Dermis microvascular lymphatic vessel endothelial cell (primary cell): ENCODE data around the gene NUFIP1. TPM values are rescaled to one million over a fixed set of nuclear protein-coding genes. Genes with fewer than 3 reads are reported as not detected.
"Not testable (repeated sequence)": the region's sequence is repeated elsewhere in the genome, so short reads cannot be mapped to it uniquely, and the experiment has no call there.

Experiments used
- DNase-seq, 2 donors: peaks; one replicate each; pipeline versions ENCODE4 v3.0.0 to v3.0.0-alpha.2; 2010; ENCODE audit warnings: low read depth in 2 of 2
- total RNA-seq: library from RNA; depleted of rRNA; stranded (reverse); fragments of >200 nt; gene quantifications from 2 replicates; pipeline ENCODE4 v1.2.1, GENCODE V29; 2014

Gene NUFIP1
- total RNA-seq, 1 donor from 2014 or later, result 1.4 TPM

DNA sequence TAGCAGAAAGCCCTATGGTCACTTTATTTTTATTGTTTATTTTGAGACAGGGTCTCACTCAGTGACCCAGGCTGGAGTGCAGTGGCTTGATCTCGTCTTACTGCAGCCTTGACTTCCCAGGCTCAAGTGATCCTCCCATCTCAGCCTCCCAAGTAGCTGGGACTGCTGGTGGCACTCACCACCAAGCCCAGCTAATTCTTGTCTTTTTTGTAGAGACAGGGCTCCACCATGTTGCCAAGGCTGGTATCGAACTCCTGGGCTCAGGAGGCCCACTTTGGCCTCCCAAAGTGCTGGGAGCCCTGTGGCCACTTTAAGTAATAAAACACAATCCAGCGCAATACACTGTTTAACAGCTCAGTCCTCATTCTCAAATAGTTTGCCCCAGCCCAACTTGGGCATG is 69.3 kb downstream of the NUFIP1 start:
- no peak for DNase-seq

DNA sequence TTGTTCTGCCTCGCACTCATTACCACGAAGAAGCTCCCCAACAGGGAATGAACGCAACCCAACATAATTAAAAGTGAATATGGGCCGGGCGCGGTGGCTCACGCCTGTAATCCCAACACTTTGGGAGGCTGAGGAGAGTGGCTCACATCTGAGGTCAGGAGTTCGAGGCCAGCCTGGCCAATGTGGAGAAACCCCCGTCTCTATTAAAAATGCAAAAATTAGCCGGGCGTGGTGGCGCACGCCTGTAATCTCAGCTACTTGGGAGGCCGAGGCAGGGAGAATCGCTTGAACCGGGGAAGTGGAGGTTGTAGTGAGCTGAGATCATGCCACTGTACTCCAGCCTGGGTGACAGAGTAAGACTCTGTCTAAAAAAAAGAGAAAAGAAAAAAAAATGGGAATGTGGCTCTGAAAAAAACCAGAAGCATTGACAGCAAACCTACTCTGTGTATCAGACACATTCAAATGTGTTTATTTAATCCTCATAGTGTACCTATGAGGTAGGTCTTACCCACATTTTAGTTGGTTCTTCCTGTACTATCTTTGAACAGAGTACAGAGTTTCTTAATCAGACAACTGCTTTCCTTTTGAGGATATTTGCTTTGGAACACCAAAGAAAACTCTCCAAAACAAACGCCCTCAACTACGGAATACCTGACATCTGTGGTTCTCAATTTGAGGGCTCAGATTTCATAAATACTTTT is 70.0 kb downstream of the NUFIP1 start:
- no peak for DNase-seq

DNA sequence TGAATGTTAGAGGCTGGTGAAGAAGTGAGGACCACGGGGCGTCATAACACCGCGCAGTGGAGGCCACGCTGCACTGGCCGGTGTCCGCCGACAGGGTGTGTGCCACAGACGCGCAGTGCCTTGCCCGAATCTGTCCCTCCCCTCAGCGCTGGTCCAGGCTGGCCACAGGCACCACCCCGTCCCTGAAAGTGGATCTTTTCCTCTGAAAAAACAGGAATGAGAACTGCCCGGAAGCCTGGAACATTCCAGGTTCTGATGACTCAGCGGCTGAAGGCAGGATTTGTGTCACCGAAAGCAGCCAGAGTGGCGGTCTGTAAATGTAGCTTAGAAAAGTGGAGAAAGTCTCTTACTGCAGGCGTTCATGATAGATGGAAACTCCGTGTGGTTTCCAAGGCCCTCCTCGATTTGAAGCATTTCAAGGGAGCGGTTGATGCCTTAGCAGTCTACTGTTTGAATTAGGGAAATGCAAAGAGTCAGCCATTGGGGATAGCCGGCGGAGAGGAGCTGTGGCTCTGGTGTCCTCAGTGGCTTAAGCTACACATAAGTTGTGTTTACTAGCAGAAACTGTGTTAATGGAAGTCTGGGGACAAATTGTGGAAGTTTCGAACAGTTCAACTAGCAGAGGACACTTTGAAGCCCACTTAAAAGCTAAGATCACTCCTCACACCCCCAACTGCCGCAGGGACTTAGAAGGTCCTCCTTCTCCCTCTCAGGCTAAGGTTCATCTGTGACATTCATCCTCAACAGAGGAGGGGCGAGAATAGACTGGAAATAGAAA is 70.8 kb downstream of the NUFIP1 start:
- DNase-seq, result peak; percentile 93 to 95

DNA sequence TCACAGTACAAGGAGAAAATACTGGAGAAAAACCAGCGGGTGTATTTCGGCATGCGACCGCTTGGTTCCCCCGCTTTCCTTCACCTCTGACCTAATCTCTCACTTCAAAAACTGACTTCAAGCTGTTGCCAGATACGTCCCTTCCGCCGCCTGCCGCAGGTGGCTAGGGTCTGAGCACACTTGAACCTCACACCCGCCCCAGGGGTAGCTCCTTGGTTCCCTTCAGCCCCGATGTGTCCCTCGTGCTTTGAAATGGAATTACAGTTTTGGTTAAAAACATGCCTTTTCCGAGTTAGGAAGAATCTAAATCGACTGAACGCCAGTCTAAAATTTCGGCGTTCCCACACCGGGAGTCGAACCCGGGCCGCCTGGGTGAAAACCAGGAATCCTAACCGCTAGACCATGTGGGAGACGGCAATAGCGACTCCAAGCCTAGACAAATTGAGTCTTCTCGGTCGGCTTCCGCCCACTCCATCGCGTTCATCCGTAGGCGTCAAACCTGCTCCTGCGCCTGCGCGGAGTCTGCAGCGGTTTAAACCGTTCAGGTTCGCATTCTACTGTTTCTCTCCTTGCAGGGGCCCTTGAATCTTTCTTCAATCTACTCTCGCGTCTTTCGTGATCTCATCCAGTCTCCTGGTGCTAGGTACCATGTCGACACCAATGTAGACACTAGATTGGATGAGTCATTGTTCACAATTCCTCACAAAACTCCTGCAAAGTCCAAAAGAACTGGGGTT is 71.5 kb downstream of the NUFIP1 start:
- peak; percentile 93 to 95 for DNase-seq

DNA sequence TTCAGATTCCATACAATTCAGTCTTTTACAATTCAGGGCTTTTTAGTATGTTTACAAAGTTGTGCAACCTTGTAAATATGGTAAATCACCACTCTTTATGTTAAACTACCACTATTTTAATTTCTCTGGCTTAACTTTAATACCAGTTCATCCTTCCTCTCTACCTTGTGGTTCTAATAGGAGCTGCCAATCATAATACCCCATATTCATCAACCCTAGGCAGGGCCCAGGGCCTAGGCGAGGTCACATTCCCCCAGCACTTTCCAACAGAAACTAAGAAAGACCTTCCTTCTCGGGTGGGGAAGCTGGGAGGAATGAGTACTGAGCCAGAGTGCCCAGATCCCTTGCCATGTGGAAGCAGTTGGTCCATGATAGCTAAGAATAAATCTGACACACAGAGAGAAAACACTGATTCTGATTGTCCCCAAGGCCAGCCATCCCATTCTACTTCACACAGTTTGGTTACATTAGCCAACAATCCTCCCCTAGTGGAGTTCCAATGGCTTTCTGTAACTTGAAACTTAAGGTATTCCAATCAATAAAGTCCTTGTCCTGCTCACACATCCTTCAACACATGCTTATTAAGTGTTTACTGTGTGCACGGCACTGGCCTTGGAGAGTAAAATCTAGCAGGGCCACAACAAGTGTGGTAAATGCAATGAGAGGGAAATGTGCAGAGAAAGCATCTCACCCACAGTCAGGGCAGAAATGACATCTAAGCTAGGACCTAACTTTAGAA is 76.8 kb downstream of the NUFIP1 start:
- DNase-seq, result no peak

DNA sequence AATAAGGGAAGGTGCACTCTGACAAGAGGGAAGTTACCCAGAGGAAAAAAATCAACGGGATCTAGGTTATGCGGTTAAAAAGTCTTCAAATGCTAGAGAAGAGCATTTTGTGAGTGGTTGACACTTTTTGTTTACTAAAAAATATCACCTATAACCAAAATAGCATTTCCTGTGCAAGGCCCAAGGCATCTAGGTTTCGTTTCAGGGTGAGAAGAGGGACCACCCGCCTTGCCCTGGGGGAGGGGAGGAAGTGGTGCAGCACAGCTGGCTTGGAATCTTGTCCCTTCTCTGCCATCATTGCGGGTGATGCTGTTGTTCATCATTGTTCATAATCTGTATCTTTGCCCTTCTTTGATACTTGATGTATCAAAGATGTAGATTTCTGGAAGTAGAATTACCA is 80.6 kb downstream of the NUFIP1 start:
- no peak for DNase-seq

DNA sequence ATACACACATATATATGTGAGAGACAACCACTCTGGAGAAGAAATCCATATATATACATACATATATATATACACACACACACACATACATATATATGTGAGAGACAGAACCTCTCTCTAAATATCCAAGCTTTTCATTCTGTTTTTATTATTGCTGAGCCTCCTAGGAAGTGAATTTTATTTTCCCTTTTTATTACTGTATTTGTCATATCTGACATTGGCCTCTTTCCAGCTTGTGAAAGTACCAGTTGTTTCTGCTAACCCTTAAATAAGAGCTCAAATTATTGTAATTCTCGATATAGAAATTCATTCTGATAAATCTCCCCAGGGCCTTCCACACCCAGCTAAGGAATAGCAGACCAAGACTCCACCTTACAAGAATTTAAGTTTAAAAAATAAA is 81.0 kb downstream of the NUFIP1 start:
- peak in 1 of 2 donors; percentile 47 for DNase-seq

DNA sequence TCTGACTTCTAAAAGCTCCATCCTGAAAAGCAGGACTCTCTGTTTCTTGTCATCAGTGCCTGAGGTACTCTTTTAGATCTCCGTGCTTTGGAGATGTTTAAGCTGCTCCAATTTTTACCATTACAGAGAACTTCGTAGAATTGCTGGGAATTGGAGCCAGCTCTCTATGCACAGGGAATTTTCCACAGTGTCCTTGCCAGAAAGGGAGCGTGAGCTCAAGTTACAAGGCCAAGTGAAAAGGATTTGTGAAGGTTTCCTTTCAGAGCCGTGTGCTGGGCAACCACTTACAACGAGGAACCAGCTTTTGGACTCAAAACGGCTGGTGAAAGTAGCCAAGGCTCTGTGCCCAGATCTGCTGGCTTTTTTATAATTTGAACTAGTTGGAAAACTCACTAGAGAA is 82.6 kb downstream of the NUFIP1 start:
- peak in 1 of 2 donors; percentile 17 for DNase-seq

DNA sequence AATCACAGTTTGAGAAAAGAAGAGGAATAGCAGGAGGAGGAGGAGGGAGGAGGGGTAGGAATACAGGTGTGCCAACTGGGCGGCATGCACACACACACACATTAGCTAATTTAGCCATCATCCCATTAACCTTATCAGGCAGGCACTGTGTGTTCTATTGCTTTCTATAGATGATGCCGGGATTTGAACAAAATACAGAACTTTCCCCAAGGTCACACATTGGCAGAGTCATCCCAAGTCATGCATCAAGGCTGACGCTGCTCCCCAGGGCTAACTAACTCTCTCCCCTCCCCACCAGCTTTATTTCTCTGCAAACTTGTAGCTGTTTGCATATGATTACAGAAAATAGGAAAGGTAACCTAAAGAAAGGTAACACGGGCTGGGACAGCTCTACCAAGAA is 83.0 kb downstream of the NUFIP1 start:
- no peak for DNase-seq

DNA sequence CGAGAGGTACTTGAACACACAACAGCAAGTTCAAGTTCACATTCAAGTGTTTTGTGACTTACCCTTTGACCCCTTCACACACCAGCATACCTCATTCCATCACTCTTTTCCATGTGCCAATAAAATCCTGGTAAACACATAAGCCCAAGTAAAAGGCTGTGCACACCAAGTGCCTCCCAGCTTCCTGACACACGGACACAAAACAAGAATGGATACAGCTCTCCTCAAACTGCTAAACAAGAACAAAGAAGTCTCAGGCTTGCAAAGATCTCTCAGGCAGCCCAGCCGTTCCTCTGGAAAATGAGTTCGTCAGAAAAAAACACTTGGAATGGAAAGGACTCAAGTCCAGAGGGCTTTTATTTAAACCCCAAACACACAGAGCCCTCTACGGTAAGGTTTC is 83.7 kb downstream of the NUFIP1 start:
- DNase-seq, result no peak

DNA sequence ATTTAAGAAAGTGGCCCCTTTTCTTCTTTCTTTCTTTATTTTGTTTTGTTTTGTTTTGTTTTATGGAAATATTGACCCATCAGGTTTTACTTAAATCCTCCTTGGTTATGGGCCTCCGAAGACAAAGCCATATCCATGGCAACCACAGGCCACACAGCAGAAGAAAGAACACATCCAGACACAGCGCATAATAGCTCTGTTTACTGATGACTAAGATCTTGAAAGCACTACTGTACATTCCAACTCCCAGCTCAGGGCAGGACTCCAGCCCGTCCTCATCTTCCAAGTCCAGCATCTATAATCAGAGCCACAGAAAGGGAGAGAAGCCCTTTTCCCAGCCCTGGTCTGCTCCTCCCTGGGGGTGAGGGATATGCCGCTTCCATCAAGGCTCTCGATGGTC is 84.3 kb downstream of the NUFIP1 start:
- peak in 1 of 2 donors; percentile 82 for DNase-seq

DNA sequence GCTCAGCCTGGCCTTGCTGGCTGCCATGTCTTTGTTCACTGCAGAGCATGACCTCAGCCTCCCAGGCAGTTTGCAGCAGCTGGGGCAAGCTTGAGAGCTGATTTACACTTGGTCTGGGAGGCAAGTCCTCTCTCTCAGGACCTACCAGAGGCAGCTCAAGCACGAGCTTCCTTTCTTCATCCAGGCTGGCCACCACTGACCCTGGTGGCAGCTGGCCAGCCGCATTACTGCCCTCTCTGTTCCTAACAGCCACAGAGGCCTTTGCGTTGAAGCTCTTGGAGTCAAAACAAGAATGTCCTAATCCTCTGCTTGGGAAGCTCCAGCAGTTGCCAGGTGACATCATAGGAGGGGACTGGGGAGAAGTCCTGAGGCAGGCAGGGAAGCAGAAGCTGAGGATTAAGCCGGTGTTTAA is 85.7 kb downstream of the NUFIP1 start:
- peak in 1 of 2 donors; percentile 34 for DNase-seq

DNA sequence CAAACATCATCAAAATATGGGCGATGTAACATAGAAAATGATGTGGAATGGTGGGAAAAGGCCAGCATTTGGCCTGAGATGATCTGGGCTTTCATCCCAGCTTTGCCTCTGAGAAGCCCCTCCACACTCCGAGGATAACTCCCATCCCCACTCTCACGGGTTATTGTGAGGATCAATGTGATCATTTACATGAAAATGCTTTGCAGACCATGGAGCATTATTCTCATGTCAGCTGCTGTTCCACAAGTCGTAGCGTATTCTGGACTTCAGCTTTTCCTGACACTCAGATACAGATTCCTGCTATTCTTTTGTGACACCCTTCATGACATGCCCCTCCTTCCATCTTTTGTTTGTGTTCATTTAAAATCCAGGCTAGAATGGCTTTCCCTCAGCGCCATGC is 86.5 kb downstream of the NUFIP1 start:
- DNase-seq, result no peak

DNA sequence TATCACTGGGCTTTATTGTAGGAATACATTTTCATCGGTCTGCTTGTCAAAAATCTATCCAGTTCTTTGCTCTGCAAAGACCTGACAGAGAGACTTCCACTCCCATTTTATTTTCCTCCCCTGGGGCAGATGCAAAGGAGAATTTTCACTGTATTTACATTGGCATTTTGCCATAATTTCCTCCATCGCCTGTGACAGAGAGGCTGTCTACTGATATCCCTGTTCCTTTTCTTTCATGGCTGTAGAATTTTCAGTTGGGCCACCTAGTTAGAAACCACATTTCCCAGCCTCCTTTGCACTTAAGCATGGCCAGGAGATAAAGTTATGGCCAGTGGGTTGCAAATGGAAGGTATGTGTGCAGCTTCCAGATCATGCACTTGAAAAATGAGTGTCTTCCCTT is 89.3 kb downstream of the NUFIP1 start:
- peak in 1 of 2 donors; percentile 43 for DNase-seq

DNA sequence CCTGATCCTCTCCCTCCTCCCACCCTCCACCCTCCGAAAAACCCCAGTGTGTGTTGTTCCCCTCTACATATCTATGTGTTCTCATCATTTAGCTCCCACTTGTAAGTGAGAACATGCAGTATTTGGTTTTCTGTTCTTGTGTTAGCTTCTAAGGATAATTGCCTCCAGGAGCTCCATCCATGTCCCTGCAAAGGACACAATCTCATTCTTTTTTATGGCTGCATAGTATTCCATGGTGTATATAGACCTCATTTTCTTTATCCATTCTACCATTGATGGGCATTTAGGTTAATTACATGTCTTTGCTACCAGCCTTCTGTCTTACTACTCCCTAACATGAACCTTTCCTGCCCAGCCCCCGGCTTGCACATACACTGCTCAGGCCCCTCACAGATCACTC is 91.0 kb downstream of the NUFIP1 start:
- not testable (repeated sequence) for DNase-seq

DNA sequence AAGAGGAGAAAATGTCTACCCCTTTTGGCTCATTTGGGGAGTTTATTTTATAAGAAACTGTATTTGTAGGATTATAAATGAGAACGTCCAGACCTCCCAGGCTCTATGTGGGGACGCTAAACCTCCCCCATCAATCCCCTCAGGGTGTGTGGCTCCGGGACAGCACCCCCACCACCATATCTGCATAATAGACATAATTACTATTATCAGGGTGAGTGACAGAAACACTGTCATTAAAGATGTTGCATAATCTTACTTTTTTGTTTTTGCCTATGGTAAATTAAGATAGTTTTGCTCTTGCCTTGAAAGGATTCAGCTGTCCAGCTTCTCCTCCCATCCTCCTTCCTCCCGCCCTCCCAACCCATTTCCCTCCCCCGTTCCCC is 93.3 kb downstream of the NUFIP1 start:
- DNase-seq, result no peak

DNA sequence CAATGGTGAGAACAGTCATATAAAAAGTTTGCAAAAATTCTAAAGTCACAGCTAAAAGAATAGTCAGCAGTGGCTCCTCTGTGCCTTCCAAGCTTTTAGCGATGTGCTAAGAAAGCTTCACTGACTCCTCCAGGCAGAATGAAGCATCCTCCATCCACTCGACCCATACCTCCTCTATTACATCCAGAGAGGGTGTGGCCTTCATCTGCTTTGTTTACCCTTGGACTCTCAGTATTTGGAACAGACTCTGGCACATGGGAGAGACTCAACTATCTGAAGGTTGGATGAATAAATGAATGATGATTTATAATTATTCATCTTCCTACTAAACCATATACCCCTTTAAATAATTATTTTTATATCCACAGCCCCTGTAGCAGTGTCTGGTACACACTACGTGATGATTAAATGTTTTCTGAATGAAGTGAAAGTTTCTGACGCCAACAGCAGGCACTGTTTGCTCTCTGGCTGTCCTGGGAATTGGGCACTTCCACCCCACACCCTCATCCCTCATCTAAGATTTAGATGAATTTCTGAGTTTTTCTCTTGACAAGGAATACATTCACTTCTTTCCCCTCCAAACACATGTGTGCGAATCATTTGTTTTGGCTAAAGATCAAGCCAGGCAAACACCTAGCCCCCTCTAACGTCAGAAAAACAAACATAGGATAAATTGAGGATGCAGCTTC is 93.9 kb downstream of the NUFIP1 start:
- DNase-seq, result no peak

DNA sequence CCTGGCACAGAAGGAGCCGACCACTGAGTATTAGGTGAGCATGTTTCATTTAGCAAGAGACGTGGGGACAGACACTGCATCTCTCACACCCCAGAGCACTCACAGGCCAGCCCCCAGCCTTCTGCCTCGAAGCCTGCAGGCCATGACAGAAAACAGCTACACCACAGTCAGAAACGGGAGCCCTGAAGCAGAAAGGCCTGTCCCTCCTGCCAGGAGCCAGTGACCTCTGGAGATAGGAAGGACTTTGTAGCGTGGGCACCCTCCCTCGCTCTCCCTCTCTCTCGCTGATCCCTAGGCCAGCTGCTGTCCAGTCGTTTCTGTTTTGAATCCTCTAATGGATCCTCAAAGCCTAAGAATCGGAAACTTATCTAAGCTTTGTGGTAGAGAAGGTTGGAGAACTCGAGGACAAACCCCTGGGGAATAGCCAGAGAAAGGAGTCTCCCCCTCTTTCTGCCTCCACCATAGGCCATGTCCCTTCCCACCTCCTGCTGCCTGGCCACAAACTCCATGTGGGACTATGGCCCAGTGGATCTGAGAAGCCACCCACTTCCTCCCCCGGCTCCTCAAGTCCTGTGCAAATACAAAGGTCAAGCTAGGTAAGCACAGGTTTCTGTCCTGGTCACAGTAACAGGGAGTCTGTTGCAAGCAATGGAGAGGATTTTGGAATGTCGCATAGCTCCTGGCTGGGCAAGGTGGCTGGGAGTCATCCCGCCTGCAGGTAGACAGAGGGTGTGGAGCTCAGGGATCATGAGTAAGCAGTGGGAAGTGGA is 95.1 kb downstream of the NUFIP1 start:
- DNase-seq, result no peak
